Spleen (tissue), 7 donors: ENCODE results near the gene GAB2.

Source experiments
- CTCF ChIP-seq, 11 experiments: fragments of 200-600 bp in 7 of 11; fragments of 450-650 bp in 4 of 11; sonication (generic) in 4 of 11; IDR thresholded peaks in 8 of 11; conservative IDR thresholded peaks in 3 of 11; 1 replicate in 7 of 11; 2 replicates in 4 of 11; pipeline versions ENCODE4 v1.4.0 to v1.8.0; 2016 to 2021; ENCODE audit warnings: antibody characterized with exemption in 11 of 11, inconsistent platforms in 4 of 11, mild to moderate bottlenecking in 1 of 11
- POLR2A ChIP-seq, 3 donors: fragments of 450-650 bp; IDR thresholded peaks; one replicate each; pipeline ENCODE4 v1.5.1; 2017; ENCODE audit warnings: antibody characterized with exemption in 3 of 3, mild to moderate bottlenecking in 1 of 3
- donor health status: DM: no; HTN: no; CAD: no; lungs with moderate emphysema.
- donor health status: DM: no; HTN: no; CAD: no.
- donor health status: DM: no; HTN: no; CAD: no.

- TF ChIP-seq CTCF (IDR thresholded peaks at IDR 0.05 in 8 of 11, conservative IDR thresholded peaks at IDR 0.05 in 3 of 11), result no peak
- TF ChIP-seq POLR2A (IDR thresholded peaks at IDR 0.05), result no peak
Measured at GRCh38 chr11:78229106-78229505, 188.5 kb downstream of the GAB2 start.
